CD4-positive, alpha-beta T cell treated with Interleukin-21 for 1 hour (primary cell): ENCODE results near the gene SH3TC1.

Experiments
- DNase-seq: peaks from one replicate; pipeline ENCODE4 v3.0.0-alpha.2; 2020

Gene SH3TC1

DNA sequence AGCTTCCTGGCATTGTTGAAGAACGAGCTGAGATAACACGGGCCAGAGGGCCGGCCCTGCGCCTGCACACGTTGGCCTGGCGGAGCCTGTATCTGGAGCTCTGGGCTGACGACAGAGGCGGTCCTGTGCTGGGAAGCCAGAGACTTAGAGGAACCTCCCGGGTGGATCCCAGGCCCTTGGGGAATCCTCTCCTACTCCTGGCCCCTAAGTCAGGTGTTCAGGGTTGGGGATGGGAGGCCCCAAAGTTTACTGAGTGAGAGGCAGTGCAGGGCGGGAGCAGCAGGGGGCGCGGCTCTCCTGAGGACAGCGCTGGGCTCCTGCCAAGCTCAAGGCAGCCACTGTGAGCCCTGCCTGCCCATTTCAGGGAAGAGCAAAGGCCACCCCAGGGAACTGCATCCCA, 68.0 kb downstream of the SH3TC1 start:
- no peak for DNase-seq

- no peak for DNase-seq
Measured at GRCh38 chr4:8268211-8268610, 69.1 kb downstream of the SH3TC1 start.

DNA sequence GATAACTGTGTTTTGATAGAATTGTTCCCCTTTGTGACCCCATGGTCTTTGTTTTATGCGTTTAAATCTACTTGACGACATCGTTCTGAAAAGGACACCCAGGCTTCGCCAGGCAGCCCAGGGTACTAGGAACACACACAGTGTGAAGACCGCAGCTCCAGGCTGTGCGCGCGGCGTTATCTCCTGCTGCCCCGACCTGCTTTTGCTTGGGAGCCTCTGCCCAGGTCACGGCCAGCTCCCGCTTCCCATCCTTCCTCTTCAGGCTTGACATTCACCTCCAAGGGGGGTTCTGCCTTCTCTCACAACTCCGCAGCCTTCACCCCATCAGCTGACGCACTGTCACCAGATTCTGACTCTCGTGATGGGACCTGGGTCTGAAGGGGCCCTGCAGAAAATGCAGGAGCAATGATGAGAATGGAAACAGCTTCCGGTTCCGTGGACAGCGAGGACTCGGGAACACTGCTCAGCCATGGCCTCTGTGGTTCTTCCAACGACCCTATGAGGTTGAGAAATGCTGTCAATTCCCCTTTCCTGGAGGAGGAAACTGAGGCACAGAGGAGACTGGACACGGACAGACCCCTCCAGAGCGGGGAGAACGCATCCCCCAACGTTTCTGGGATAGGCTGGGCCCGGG, 69.9 kb downstream of the SH3TC1 start:
- no peak for DNase-seq

GRCh38 chr4:8269535-8270417, 70.7 kb downstream of the SH3TC1 start, which contains the start of gene HTRA3:
Gene HTRA3 (plus strand): TSS chr4:8269754. CDS start chr4:8269969, 215 bp downstream.
- DNase-seq, result no peak

- DNase-seq, result no peak
Measured at GRCh38 chr4:8270418-8270771, 71.3 kb downstream of the SH3TC1 start.

GRCh38 chr4:8270912-8271815, 72.1 kb downstream of the SH3TC1 start:
- DNase-seq, result no peak

GRCh38 chr4:8271821-8272220, 72.7 kb downstream of the SH3TC1 start:
- DNase-seq, result no peak

GRCh38 chr4:8272472-8273428, 73.7 kb downstream of the SH3TC1 start:
- DNase-seq, result no peak

- DNase-seq, result no peak
Measured at GRCh38 chr4:8273450-8273849, 74.4 kb downstream of the SH3TC1 start.

DNA sequence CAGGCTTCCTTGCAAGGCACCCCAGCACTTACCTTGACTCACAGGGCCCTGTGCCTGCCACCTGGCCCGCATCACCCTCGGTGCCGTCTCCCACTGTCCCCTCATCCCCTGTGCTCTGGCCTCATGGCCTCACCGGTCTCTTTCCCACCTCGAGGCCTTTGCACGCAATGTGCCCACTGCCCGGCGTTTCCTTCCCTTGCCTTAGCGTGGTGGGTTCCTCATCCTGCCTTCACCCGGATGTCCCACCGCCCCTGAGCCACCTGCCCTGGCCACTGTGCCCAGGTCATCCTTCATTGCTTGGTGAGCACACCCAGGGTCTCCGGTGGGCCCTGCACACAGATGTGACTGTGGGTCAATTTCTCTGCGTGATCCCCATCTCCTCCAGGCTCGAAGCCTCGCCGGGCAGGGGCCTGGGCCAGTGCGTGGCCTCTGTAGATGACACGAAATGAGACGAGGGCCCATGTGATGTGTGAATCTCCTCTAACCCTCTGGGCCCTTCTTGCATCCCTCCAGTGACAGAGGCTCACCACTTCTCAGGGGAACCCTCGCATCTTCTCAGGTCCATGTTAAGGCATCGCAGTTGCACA, 75.1 kb downstream of the SH3TC1 start:
- no peak for DNase-seq

GRCh38 chr4:8274765-8275547, 75.9 kb downstream of the SH3TC1 start:
- DNase-seq, result no peak

DNA sequence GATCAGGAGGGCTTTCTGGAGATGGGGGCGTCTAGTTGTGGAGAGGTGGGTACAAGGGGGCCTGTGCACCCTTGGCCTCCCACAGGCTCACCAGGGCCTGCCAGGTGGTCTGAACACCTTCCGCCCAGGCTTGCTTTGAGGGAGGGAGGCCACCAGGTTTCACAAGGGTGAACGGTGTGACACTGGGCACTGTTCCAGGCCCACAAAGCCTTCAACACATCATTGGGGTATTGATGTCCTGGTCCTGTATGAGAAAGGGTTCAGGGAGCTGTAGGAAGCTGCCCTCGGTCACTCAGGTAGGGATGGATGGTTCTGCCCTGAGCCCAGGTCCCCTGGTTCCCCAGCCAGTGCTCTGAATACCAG, 76.4 kb downstream of the SH3TC1 start:
- DNase-seq, result no peak

- no peak for DNase-seq
Measured at GRCh38 chr4:8276358-8277240, 77.5 kb downstream of the SH3TC1 start.

- no peak for DNase-seq
Measured at GRCh38 chr4:8277356-8278008, 78.4 kb downstream of the SH3TC1 start.

- DNase-seq, result no peak
Measured at GRCh38 chr4:8278009-8278395, 78.9 kb downstream of the SH3TC1 start.

DNA sequence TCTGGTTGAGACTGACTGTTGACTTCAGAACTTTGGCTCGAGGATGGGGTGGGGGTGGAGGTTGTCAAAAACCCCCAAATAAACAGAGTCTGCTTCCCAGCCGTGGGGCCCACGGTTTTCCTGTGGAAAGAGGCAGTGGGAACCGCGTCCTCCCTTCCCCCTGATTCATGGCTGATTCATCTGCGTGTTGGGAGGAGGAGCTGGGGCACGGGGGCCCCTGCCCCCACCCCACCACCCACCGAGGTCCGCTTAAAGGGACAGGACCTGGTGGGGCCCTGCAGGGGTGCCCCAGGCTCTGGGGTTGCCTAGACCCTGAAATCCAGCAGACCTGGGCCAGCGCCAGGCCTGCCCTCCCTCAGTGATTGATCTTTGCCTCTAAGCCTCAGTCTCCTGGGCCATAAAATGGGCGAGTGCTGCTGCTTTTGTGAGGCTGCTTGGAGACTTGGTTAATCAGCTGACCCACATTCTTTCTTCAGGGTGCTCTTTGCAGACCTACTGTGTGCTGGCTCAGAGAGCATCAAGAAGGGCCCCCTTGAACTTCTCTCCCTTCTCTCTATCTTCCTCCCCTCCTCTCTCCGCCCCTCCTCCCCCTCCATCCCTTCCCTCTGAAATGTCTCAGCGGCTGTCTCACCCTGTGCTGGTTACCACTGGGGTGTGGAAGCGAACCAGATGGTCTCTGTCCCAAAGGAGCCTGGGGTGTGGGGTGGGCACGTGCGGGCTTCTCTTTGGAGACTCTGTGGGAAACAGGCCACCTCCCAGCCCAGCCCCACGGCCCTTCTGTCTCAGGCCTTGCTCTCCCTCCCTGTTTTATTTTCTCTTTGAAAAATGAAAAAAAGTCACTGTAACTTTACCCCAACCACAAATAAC, 79.6 kb downstream of the SH3TC1 start:
- DNase-seq, result no peak

- DNase-seq, result no peak
Measured at GRCh38 chr4:8279321-8280157, 80.4 kb downstream of the SH3TC1 start.
